D341Med (cell line): ENCODE measurements around the gene RAB37.
A peak's percentile ranks its signal among the peaks of the same experiment; 100 is the strongest.

Experiments
- DNase-seq: peaks from one replicate; pipeline ENCODE4 v3.0.0; 2012; ENCODE audit warnings: low spot score

RAB37 gene, protein sequence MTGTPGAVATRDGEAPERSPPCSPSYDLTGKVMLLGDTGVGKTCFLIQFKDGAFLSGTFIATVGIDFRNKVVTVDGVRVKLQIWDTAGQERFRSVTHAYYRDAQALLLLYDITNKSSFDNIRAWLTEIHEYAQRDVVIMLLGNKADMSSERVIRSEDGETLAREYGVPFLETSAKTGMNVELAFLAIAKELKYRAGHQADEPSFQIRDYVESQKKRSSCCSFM

DNA sequence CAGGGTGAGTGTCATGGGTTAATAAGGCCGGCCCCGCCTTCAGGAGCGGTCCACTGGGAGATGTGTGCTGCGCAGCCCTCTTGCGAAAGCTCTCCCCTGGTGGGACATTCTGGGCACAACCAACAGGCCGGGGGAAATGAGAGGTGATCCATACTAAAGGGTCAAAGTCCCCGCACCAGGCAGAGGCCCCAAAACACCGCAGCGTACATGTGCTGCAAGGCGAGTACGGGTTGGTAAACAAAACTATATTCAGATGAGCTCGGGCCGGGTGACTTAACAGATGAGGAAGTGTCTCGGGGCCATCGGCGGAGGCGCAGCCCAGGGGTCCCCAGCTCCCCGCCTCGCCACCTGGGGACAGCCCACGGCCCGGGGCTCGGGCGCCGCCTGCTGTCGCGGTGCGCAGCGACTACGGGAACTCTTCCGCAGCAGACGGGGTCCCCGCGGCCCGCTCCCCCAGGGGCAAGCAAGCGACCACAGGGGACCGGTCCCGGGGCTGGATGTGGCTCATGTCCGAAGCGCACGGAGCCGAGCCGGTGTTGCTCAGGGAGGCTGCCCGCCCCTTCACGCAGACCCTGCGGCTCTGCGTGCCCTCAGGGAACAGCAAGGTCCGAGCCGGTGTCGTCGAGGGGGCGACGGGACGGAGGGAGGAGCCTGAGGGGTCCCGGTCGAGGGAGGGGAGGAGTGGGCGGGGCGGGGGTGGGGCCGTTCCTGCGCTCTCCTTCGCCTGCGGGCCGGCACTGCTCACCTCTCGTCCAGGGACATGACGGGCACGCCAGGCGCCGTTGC is at the start of gene RAB37:
Gene RAB37 (plus strand): TSS at position 744 of the 786 bp plus-strand sequence. CDS start 17 bp downstream, at position 761.
- peak; percentile 88 for DNase-seq

GRCh38 chr17:74687886-74688285 is 49.2 kb upstream of the RAB37 start:
- no peak for DNase-seq

DNA sequence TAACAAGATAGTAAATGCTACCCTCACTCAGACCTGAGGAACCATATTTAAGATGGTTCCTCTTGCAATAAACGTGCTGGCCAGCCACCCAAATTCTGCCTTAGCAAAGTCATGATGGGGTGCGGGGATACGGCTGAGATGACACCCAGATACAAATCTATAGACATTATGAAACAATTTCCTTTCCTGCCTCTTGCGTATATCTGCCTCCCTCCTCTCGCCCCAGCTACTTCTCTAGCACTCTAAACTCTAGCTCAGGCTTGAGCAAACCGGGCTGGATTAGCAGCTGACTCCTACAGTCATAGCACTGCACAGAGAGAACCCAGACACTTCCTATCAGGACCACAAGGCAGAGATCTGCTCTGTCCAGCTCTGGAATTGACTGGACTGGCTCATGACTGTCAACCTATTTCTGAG is 46.6 kb upstream of the RAB37 start:
- DNase-seq, result no peak

GRCh38 chr17:74691151-74691550 is 45.9 kb upstream of the RAB37 start:
- no peak for DNase-seq

GRCh38 chr17:74694081-74694480 is 43.0 kb upstream of the RAB37 start:
- DNase-seq, result no peak

GRCh38 chr17:74695629-74696028 is 41.4 kb upstream of the RAB37 start:
- no peak for DNase-seq

GRCh38 chr17:74697515-74697914 is 39.5 kb upstream of the RAB37 start:
- DNase-seq, result no peak

DNA sequence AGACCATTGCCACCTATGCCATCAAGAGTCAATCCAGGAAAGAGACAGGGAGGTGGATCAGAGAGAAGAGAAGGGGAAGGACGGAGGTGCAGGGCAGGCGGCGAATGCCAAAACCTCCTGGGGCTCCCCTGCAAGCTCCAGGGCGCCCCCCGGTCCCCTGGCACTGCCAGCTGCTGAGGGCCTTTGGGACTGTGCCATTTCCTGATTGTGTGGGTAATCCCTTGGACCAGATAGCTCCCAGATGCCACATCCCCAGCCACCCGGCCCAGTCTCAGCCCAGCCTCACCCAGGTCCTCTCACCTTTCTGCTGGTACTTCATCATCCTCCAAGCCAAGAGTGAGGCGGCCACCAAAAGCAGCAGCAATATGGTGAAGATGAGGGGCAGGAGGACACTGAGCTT is 39.0 kb upstream of the RAB37 start:
- no peak for DNase-seq

DNA sequence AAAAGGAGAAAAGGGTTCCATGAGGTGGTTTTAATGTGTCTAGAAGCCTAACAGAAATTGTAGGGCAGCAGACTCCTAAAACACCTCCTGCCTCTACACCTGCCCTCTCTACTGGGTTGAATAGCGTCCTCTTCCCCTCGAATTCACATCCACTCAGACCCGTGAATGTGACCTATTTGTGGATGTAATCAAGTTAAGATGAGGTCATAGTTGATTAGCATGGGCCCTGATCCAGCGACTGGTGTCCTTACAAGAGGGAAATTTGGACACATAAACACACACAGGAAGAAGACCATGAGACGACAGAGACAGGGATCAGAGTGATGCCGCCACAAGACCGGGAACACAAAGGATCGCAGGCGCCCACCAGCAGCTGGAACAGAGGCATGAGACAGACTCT is 37.8 kb upstream of the RAB37 start:
- DNase-seq, result no peak

DNA sequence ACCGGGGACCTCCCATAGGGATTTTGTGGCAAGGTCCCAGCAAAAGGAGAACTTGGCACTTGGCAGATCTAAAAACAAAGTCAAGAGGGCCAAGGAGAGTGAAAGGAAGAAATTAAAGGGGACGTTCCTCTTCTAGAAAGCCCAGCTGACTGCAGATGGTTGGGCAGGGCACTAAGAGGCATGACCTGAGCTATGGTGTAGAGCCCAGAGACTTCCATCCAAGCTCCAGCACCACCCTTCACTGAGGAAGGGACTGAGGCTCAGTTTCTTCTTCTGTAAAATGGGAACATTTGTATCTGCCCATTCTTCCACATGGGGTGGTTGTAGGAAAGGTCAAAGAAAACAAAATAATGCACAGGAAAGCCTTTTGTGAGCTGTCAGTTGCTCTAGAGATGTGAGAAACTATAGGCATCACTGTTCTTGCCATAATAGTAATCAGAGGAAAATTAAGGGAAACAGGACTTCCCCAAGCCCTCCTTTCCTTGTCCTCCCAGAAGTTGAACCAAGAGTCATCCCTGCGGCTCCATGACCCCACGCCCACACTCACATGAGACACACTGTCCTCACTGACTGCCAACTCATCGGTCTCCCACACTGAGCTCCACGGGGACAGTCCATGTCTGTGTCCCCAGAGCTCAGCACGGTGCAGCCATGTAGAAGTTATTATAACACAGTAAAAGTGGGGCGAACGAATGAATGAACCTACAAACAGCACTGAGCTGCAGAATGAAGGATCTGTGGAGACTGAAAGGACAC is 34.8 kb upstream of the RAB37 start:
- no peak for DNase-seq

DNA sequence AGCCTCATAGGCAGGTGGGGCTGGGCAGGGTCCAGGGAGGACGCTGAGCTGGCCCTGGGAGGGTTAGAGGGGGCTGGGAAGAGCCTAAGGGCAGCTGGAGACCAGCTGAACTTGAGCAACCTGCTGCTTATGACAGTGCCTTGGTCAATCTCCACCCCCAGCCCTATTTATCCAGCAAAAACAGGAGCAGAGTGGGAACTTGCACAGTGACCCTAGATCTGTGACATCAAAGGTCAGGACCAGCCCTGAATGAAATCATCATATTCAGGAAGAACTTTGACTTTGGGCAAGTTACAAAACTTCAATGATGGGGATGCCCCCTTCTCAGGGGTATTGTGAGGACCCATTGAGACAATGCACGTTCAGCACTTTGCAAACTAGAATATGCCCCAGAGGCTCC is 33.7 kb upstream of the RAB37 start:
- DNase-seq, result no peak

- DNase-seq, result no peak
These were observed 32.5 kb upstream of the RAB37 start for GRCh38 chr17:74704544-74704943.

DNA sequence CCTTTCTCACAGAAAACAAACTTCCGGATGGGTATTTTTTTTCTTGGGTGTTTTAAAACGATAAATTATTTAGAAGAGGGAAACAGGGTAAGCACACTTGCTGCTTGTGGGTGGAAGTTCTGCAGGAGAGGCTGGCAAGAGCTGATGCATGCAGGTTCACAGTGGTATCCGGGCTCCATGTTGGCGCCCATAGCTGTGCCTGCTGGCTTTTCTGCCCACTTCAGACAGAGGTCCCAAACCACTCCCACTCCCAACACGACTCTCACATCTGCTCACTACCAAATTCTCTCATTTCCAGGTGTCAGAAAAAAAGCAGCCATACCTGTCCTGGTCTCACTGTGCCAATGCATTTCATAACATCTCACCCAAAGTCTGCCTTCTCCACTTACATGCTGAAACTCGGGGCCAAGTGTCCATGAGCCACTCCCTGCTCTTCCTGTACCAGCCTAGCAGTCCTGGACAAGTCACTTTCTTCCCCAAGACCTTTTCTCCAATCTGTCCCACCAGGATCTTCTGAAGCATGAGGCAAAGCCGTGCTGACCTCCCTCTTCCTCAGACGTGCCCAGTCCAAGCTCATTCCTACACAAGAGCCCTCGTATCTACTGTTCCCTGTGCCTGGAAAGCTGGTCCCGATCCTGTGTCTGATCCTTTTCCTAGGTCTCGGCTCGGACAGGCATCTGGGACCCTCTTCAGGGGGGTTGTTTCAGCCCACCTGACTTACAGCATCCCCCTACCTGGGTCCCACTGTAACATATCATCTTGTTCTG is 25.8 kb upstream of the RAB37 start:
- DNase-seq, result no peak

- no peak for DNase-seq
These were observed 24.8 kb upstream of the RAB37 start for GRCh38 chr17:74712301-74712700.

DNA sequence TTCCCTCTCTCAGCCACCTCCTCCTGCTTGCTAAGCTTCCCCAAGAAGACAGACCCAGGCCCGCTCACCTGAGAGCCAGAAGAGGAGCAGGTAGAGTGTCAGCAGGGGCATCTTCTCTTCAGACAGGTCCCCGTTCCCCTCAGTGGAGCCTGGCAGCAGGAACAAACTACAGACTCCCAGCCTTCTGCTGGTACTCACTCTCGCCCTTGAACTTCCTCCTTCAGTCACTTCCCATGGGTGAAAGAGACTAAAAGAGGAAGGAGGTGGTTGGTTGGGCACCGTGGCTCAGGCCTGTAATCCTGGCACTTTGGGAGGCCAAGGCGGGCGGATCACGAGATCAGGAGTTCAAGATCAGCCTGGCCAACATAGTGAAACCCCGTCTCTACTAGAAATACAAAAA is 24.3 kb upstream of the RAB37 start, which contains the start of gene CD300LF:
Gene CD300LF (minus strand): TSS at position 168 of the 400 bp plus-strand sequence. CDS start 57 bp downstream, at position 111.
- no peak for DNase-seq

GRCh38 chr17:74713171-74713755 is 23.8 kb upstream of the RAB37 start:
- DNase-seq, result no peak

DNA sequence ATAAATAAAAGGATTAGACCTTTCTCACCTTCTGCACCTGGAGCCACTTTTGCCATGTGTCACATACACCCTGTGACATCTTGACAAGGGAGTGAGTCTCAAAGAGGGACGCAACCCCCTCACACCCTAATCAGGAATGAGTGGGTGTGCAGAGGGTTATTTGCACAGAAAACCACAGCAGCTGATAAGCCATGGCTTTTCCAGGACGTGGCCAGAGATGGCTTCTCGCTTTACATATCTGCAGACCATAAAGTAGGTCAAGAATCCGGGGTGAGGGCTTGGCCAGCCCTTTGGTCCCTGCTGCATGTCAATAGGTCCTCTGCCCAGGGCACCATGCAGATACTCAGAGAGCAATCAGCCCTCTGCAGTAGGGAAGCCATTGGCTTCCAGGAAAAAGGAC is 21.9 kb upstream of the RAB37 start:
- DNase-seq, result no peak

GRCh38 chr17:74720506-74720905 is 16.6 kb upstream of the RAB37 start:
- no peak for DNase-seq

DNA sequence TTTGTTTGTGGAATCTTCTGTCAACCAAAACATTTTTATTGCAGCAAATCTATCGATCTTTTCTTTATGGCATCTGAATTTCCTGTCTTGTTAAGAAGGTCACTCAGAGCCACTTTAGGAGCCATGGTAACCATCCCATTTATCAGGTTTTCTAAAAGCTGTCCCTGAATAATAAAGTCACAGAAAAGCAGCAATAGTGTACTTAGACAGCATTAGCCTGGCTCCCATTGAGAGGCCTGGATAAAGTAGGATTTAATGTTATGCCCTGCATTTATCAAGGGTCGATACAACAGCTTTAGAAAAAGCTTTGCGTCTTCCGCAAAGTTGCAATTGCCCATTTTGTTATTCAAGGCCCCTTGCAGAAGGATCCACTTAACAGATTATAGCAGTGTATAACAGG is 14.3 kb upstream of the RAB37 start:
- no peak for DNase-seq

- DNase-seq, result no peak
These were observed 13.2 kb upstream of the RAB37 start for GRCh38 chr17:74723891-74724290.

DNA sequence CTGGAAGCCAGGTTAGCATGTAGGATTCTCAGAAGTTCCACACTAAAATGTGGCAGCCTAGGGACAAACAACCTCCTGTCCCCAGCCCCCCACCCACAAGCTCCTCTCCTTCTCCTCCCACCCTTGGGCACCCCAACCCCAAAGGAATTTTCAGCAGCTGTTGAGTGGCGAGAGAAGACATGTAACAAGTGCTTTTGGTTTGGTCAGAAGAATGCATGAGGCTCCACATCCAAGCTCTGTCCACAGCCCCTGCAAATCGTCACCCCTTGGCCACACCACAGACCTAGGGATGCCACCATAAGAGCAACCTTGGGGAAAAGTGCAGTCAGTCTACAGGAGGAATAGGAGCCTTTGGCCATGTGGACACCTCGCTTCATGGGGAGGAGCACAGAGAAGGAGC is 11.9 kb upstream of the RAB37 start:
- DNase-seq, result no peak
